T-helper 2 cell treated with Interferon-gamma antibody and Interleukin-4, amounts not matched to agents 100 ng/mL and 5 ng/mL, for 36 hours (primary cell): Measurements from ENCODE around the gene DUSP10. TPM values are rescaled to one million over a fixed set of nuclear protein-coding genes. Genes with fewer than 3 reads are reported as not detected.

ENCODE experiments used
- intact Hi-C: fragments of 100-400 bp; cut with micrococcal nuclease; formaldehyde crosslinking; loops from one replicate; pipeline ENCODE4 v1.15.1; 2023
- total RNA-seq: library from RNA; stranded (reverse); gene quantifications from 2 replicates; pipeline ENCODE4 v1.2.3, GENCODE V29; 2022

Gene DUSP10
- total RNA-seq, 1 donor from 2014 or later, result 13.9 TPM

DNA sequence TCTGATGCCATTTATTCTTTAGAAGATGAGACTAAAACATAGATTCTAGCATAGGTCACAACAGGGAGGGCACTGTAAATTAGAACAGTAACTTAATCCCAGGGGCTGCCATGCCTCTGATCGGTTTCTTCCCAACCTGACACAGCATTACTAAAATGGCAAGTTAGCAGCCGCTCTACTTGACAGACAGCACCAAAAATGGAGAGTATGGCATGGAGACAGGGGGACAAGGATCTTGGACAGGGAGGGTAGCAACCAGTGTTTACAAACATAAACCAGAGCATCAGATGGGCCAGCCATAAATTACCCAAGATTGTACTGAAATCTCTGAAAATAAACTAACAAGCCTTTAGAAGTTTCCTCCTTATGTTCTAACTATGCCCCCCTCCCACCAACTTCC, 5.9 kb downstream of the DUSP10 start:
- intact Hi-C loops, result no loop called here

DNA sequence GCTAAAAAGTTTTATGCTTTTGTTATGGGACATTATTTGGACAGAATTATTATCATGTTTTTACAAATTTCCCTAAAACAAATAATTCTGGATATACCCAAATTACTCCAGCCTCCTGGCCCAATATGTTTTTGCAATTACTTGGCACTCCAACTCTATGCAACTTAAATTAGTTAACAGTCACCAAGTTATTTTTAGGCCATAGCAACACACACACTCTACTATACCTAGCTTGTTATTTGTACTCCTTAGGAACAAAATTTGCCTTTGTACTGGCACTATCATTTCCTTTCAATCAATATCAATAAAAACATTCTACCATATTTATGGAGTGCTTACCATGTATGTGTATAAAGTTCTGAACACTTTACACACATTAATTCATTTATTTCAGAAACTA, 7.7 kb downstream of the DUSP10 start:
- intact Hi-C loops, result no loop called here

DNA sequence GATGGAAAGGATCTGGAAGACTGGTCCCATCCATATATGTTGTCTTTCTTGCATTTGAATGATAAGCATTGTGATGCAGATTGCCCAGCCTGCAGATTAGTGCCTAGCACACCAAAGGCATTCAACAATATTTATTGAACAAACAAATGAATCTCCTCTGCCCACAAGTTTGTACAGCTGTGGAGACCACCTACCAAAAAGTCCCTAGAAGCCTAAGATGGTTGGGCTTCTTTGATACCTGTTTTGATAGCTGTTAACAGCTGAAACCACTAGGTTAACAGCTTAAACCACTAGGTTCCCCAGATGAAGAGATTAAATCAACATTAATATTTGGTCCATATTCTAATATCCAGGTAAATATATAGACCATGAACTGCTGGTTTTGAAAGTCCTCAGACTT, 9.8 kb downstream of the DUSP10 start:
- intact Hi-C loops, result no loop called here

DNA sequence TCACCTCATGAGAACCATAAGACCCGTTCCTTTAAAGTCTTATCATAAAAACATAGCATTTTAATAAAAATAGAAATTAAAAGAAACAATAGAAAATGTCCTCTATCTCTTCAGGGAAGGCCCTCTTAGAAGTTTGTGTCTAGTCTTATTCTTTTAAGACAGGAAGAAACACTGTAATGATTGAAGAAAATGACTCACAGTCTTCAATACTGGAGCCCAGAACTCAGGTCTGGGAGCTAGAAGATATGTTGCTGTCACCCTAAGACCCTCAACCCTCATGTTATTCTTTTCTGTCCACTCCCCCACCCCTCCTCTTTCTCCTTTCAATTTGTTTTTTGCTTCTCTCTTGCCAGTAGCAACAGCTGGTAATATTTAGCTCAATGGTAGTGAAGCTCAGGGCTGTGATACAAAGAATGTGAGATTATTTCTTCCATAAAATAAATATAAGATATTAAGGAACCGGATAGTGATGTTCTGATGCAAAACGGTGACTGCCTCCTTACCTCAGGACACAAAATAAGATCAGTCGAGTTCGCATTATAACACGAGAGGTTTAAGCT, 12.0 kb downstream of the DUSP10 start:
- intact Hi-C loops, result no loop called here

DNA sequence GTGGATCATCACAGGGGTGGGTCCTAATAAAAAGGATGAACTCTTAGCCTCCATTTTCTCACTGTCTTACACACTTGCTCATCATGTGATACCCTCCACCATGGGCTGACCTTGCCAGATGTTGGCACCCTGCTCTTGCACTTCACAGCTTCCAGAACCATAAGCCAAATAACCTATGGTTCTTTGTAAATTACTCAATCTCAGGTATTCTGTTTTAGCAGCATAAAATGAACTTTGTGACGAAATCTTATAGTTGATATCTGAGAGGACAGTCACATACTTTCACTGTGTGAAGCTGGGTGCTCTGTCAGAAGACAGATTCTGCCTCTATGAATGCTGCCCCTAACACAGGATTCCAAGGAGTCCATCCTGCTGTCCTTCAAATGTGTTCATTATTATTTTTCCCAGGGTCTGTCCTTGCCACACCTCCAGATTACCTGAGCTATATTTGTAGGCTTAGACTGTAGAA, 13.8 kb downstream of the DUSP10 start:
- intact Hi-C loops, result no loop called here

DNA sequence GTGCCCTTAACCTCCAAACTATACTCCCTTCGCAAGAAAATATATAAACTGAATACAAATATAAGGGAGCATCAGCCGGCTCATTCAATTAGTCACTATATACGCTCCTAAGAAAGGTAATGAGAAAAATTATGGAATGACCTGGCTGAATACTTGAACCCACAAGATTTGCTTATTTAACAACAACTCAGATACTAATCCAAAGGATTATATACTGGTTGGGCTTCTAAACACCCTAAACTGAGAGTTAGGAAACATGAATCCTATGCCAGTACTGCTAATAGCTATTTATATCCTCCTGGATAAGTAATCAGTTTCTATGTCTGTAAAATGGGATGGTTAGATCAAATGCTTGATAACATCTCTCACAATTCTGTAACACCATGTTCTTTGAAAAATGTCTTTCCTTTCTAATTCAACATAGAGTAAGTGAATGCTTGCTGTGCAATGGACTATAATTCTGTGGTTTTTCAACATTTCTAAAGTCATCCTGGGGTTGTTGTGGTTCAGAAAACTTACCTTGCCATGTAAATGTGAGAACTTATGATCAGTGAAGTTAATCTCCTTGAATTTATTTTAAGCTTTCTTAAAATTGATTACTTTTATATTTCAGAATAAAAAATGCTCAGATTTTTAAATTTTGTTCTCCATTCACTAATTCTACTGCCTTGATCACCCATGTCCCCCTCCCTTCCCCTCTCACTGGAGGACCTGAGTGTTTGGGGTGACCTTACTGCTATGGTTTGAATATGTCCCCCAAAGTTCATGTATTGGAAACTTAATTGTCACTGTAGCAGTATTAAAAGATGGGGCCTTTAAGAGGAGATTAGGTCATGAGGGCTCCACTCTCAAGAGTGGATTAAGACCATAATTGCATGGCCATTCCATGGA, 14.5 kb downstream of the DUSP10 start:
- intact Hi-C loops, result no loop called here

DNA sequence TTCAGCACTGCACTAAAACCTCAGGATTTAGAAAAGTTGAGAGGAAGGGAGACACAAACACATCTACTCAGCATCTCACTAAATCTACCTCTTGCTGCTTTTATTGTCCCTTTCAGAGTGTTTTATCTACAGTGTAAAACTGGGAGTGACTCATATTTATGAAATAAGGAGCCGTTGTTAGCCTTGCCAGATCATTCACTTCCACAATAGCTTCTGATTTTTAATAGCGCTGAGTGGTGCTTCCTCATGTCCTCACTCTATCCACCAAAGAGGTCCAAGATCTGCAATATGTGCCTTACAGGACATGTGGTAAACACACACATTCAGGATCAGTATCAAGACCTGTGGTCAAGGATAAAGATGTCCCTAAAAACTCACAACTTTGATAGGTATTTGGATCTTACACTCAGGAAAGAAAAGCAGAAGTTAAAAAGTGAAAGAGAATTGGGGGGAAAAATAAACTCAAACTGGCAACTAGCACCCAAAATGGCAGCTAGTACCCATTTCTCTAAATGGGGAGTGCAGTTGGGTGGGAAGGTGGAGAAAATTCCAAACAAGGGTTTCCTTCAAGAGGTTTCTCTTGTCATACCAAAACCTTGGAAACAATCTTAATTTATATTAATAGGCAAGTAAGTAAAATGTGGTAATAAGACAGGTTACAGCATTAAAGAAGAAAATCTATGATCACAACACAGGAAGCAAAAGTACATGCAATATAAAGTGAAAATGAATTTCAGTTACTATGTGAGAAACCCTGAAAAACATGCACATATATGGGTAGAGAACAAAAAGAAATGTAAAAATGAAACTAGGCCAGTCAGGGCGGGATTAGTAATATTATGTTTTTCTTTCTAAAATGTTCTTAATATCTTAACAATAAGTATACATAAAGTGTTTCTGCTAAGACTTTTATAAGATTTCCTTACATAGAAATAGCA, 15.9 kb downstream of the DUSP10 start:
- intact Hi-C loops, result loop anchor here (1.0 kb wide), 3 partner anchors 13 to 18 kb away; partner anchors contain the start of gene DUSP10

DNA sequence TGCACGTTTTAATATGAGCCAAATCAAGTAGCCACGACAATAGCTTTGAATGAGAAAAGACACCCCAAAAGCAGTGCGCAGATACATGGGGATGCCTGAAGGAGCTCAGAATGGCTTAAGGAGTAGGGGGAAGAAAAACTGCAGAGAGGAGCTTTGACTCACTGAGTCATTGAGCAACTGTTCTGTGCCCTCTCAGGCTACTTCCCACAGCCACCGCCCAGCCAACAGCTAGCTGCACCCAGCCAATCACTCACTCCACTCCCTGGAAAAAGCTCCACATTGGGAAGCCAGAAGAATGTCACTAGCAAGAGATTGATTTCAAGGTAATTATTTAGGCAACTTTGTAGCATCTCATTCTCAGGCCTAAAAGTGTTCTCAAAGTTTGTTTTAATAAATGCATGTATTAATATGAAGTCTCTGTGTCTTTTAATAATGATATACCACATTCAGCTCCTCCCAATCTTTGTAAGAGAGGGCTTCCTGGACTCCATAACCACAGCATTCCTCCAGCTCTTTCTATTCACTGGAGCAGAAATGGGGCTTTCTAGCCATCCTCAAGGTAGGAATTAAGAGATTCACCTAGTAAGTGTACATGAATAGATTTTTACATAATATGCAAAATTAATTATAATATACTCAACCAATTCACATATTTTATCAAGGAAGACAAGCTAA, 16.8 kb downstream of the DUSP10 start:
- intact Hi-C loops, result no loop called here

DNA sequence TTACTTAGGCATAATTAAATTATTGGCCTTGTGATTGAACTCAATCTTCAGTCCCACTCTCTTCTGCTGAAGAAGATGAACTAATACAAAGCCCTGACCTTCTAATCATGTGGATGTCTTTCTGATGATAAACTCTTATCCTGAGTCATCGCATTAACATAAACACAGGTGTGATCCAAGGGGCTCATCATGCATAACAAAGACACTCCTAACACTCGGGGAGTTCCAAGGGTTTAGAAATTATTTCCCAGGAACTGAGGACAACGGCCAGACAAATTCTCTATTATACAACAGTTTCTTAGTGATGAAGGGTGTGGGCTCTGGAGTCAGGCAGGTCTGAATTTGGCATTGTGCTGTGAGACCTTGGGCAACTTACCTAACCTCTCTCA, 18.0 kb downstream of the DUSP10 start:
- intact Hi-C loops, result no loop called here

DNA sequence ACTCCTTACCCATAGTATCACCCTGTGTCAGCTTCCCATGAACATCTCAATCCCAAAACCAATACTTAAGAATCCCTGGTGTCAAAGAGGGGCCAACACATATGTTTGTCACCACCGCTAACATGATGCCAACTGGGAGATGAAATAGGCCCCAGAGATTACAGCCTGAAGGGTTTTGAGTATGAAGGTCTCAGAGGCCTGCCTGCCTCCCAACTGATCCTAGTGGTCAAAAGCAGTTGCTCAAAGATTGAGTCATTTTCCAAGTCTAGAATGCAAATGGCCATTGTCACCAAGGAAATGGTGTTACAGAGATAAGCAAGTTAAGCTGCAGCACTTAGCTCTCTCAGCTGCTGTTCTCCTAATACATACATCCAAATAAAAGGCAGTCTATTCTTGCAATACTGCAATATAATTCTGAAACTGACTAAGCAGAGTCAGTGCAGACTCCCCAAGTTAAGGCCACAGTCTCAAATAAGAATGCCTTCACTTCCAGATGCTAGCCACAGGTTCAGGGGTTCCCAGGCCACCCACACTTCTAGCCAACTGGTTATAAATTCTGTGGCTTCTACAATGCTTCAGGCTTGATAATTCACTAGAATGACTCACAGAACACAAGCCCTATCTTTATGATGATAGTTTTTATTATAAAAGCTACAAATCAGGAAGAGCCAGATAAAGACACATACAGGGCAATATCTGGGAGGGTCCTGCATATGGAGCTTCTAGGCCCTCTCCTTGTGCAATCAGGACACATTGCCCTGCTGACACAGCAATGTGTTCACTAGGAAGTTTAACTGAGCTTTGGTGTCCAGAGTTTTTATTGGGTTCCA, 18.7 kb downstream of the DUSP10 start:
- intact Hi-C loops, result no loop called here

DNA sequence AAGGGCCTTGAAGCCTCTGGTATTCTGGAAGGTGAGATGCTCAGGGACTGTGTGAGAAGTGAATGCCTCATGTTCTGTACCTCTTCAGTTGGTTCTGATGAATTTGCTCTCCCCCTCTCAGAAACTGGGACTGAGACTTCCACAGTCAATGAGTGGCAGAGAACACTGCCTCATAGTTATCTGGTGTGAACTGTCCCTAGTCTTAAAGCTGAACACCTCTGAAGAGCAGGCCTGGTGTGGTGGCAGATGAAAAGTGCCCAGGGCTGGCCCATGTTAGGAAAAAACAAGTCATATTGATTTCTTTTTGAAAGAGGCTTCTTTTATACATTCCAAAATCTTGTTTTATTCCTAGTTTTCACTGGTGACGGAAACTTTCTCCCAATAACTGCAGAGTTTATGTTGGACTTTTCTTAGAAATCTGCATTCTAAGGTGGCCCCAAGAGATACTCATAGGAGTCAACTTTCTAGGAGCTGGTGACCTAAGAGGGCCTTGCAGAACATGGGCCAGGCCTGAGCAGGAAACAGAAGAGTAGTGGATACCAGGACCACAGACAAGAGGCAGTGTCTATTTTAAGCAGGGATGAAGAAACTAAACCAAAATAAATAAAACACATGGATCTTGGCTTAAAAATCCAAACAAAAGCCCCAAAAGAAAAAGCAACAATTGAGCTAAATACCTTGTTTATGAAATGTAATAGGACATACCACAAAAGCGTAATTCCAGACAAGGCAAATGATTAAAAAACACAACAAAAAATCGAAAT, 19.5 kb downstream of the DUSP10 start:
- intact Hi-C loops, result no loop called here

DNA sequence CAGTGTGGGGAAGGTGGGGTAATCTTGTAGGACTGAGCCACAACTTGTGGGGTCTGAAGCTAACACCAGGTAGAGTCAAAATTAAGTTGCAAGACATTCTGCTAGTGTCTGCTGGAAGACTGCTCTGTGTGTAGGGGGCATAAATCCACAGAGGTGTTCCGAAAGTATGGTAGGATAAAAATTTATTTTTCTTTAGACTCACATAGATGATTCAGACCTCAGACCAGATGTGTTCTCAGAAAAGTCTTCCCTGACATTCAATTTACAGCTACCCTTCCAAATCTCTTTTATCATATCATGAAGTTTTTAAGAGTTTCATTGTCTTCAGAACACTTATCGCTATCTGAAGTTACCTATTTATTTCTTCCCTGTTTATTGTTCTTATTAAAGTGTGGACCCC, 21.3 kb downstream of the DUSP10 start:
- intact Hi-C loops, result no loop called here

DNA sequence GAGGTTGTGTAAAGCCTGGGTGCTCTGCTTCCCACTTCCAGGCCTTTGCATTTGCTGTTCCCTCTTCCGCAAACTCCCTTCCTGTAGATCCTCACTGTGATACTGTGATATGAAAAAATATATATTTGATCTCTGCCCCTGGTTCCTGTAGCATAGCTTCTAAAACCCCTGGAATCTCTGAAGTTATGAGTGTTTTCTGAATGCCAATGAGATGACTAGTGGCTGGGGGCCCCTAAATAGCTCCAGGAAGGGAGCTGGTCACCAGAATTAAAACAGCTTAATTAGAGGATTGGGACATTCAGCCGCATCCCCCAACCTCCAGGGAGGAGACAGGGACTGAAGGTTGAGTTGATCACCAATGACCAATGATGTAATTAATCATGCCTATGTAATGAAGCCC, 21.9 kb downstream of the DUSP10 start:
- intact Hi-C loops, result no loop called here

DNA sequence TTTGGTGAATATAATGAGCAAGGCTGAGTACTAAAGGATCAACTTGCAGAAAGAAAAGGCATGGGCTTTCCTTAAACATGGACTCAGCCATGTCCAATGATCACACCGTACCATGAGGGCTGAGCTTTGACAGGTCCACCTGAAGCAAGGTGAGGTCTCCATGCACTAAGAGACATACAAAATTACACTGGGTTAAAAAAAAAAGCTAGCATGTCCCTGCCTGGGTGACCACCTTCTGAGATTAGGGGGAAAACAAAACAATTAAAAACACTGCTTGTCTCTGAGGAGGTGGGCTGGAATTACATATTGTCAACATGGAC, 22.7 kb downstream of the DUSP10 start:
- intact Hi-C loops, result no loop called here

DNA sequence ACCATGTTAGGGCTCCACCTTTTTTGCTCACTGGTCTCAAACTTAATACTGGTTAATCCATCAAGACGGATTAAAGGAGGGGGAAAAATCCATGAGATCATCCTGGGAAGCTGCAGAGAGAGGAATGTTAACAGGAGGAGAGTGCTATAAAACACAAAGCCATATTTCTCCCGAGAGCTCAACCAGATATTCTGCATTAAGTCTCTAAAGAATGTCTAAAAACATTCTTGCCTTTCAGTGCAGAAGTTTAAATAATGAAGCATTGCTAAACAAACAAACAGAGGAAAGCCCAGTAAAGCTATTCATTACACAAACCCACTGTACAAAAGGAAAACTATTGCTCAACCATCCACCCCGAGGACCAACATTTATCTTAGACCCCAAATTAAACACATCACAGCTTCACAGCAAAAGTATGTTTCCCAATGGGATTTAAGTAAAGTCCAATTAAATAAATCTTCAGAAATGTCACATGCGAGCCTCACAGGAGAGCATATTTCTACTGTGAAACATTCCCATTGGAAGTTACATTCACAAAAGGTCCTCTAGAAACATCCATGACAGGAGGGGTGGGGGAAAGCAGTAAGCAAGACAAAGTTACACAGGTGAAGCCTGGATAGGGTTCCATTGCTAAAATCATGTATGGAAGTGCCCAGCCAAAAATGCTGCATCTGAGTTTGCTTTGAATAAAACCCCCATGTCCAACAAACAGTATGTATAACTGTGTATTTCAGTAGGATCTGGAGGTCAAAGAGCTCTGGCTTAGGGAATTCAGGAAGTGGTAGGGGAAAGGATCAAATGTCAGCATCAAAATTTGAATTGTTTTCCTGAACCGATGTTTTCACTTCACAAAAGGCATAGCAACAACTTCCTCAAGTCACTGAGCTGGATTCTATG, 23.3 kb downstream of the DUSP10 start:
- intact Hi-C loops, result no loop called here

DNA sequence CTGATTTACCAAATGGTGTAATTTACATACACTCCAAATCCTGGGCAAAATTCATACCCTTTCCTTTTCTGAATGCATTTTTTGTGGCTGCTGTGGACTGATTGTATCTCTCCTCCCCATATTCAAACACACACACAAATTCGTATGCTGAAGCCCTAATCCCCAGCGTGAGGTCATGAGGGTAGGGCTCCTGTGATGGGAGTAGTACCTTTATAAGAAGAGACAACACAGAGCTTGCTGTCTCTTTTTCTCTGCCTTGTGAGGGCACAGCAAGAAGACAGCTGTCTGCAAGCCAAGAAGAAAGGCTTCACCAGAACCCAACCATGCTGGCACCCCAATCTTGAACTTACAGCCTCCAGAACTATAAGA, 24.4 kb downstream of the DUSP10 start:
- intact Hi-C loops, result no loop called here

DNA sequence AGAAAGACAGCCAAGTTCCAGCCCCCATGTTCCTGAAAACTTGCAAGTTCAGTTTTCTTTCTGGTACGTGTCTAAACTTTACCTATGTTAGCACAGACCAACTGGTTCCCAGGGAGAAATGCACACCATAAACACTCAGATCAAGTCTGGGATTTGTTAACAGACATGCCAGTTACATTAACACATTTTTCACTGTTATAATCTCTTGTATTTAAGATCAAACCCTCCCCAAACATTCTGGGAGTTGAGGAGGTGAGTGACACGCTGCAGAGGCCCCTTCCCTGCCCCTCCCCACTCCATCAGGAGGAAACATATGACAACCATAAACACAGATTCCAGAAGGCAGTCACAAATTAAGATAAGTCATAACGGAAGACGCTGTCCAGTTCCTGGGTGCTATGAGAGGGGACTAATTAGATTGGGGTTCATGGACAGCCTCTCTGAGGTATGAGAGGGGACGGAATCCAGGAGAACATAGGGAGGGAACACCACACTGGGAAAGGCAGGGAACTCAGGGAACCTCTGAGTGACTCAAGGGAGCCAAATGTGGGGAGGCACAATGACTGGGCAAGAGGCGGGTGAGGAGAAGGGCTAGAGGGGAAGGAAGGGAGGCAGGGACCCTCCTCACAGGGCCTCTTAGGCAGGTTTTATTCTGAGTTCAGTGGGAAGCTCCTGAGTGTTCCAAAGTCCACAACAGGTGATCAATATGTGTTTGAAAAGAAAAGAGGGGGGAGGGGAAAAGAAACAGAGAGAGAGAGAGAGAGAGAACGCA, 25.0 kb downstream of the DUSP10 start:
- intact Hi-C loops, result no loop called here
